Regular cardiac myocyte (primary cell): ENCODE data around the gene NEK10. TPM values are rescaled to one million over a fixed set of nuclear protein-coding genes. Genes with fewer than 3 reads are reported as not detected.

Experiments used
- total RNA-seq: library from RNA; depleted of rRNA; stranded (reverse); fragments of >200 nt; gene quantifications from 2 replicates; pipeline ENCODE4 v1.2.3, GENCODE V29; 2014

The NEK10 gene, protein sequence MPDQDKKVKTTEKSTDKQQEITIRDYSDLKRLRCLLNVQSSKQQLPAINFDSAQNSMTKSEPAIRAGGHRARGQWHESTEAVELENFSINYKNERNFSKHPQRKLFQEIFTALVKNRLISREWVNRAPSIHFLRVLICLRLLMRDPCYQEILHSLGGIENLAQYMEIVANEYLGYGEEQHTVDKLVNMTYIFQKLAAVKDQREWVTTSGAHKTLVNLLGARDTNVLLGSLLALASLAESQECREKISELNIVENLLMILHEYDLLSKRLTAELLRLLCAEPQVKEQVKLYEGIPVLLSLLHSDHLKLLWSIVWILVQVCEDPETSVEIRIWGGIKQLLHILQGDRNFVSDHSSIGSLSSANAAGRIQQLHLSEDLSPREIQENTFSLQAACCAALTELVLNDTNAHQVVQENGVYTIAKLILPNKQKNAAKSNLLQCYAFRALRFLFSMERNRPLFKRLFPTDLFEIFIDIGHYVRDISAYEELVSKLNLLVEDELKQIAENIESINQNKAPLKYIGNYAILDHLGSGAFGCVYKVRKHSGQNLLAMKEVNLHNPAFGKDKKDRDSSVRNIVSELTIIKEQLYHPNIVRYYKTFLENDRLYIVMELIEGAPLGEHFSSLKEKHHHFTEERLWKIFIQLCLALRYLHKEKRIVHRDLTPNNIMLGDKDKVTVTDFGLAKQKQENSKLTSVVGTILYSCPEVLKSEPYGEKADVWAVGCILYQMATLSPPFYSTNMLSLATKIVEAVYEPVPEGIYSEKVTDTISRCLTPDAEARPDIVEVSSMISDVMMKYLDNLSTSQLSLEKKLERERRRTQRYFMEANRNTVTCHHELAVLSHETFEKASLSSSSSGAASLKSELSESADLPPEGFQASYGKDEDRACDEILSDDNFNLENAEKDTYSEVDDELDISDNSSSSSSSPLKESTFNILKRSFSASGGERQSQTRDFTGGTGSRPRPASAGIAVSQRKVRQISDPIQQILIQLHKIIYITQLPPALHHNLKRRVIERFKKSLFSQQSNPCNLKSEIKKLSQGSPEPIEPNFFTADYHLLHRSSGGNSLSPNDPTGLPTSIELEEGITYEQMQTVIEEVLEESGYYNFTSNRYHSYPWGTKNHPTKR
- 15.9 and 27.6 TPM in 2 replicates for total RNA-seq

DNA sequence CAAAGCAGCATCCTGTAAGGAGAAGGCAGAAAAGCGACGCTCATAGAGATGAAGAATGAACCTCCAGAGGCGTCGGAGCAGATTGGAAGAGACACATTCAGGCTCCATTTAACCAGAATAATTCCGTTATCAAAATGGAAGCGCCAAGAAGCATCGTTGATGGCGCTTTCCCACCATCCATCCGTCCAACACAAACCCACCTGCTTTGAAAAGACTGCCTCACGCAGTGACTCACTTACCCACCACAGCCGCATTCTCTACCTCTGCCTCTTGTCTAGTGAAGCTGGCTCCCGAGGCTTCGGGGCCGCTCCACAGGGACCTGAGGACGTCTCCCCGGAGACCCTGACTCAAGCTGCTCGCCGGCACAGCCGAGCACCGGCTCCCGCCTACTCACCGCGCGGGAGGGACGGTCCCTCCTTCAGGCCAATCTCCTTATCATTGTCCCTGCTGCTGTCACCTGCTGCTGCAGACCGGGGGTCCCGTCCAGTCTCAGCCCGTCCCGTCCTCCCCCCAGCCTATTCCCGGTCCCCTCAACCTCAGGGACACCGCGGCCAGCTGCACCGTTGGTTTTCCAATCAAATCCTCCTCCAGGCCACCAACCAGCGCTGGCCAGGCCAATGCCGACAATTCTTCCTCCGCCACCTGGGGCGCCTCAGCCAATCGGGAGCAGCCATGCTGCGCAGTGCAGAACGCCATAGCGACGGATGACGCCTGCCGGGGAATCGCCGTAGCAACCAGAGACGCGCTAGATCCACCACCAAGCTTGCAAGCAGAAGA is at the start of gene NEK10:
Gene NEK10, minus strand, starts transcription at position 553 of the 777 bp plus-strand sequence. CDS start 16,501 bp downstream, outside the sequence.

Other genes with a start within 250 kb of the NEK10 start
- gene SLC4A7, start 115.0 kb upstream of the NEK10 start, total RNA-seq = 245 and 271 TPM in 2 replicates